H1 (cell line): ENCODE results near the gene HES4. TPM values are rescaled to one million over a fixed set of nuclear protein-coding genes. Genes with fewer than 3 reads are reported as not detected.
A peak's percentile ranks its signal among the peaks of the same experiment; 100 is the strongest.

Experiments used
- BCL11A ChIP-seq, 2 experiments: IDR thresholded peaks; one replicate each; pipeline ENCODE4 v1.6.1; 2011; ENCODE audit warnings: low read depth in 2 of 2, low read length in 2 of 2, mild to moderate bottlenecking in 2 of 2
- CBX5 ChIP-seq: fragments of 300-800, 300-1000 bp; sonication (generic); IDR thresholded peaks from 2 replicates; pipeline ENCODE4 v1.7.1; 2016; ENCODE audit warnings: antibody characterized with exemption, low read length, low read depth
- CHD7 ChIP-seq: fragments of 300-600 bp; sonication (generic); IDR thresholded peaks from 2 replicates; pipeline ENCODE4 v1.7.1; 2012; ENCODE audit warnings: low read length, moderate library complexity, mild to moderate bottlenecking, inconsistent platforms; ENCODE audit not compliant: insufficient replicate concordance
- CREB1 ChIP-seq: IDR thresholded peaks from 2 replicates; pipeline ENCODE4 v1.6.1; 2012; ENCODE audit warnings: inconsistent platforms
- GABPA ChIP-seq: IDR thresholded peaks from 2 replicates; pipeline ENCODE4 v1.6.1; 2011; ENCODE audit warnings: mild to moderate bottlenecking, low read length, moderate library complexity, borderline replicate concordance; ENCODE audit not compliant: insufficient read depth
- KDM4A ChIP-seq: IDR thresholded peaks from one replicate; pipeline ENCODE4 v1.7.1; 2012; ENCODE audit warnings: low read depth, mild to moderate bottlenecking, moderate library complexity, low read length, inconsistent platforms; ENCODE audit not compliant: severe bottlenecking
- RNF2 ChIP-seq: fragments of 200-900, 300-1000 bp; sonication (generic); IDR thresholded peaks from 2 replicates; pipeline ENCODE4 v1.7.1; 2016; ENCODE audit warnings: borderline replicate concordance, low read depth, mild to moderate bottlenecking, antibody characterized with exemption, low read length; ENCODE audit not compliant: poor library complexity, severe bottlenecking; ENCODE audit errors: missing control alignments
- SIX5 ChIP-seq: IDR thresholded peaks from 2 replicates; pipeline ENCODE4 v1.6.1; 2011; ENCODE audit warnings: mild to moderate bottlenecking, low read depth, low read length
- SUZ12 ChIP-seq: fragments of 200-600 bp; sonication (generic); IDR thresholded peaks from 2 replicates; pipeline ENCODE4 v1.6.1; 2012; ENCODE audit warnings: mild to moderate bottlenecking, inconsistent platforms, low read length, moderate library complexity, mixed read lengths
- TBP ChIP-seq: IDR thresholded peaks from 2 replicates; pipeline ENCODE4 v1.6.1; 2011; ENCODE audit warnings: low read depth, low read length, improper control_type of control experiment
- polyA plus RNA-seq, 7 experiments: library from polyadenylated mRNA; depleted of rRNA in 3 of 7; stranded (reverse) in 5 of 7; unstranded in 2 of 7; fragments of >200 nt in 5 of 7; fragments of 200-250 nt in 2 of 7; gene quantifications; 1 replicate in 5 of 7; 2 replicates in 1 of 7; 4 replicates in 1 of 7; pipeline versions ENCODE4 v1.2.1 to v1.2.3, GENCODE V29; 2011 to 2013; ENCODE audit warnings: missing spikeins in 2 of 7, mixed read lengths in 2 of 7
- total RNA-seq: library from RNA; stranded (reverse); fragmentation: NEBNext Ultra II Directional; extraction: Animal tissue kit (Norgen Biotek cat#: 25700); gene quantifications from 2 replicates; pipeline ENCODE4 v1.2.1, GENCODE V29; 2021

The HES4 gene
- total and polyA plus RNA-seq, 2 of the 8 experiments (the other 6 are each of a cell fraction or from before 2014, with no cell fraction given) = 2.8 to 3.5 TPM

DNA sequence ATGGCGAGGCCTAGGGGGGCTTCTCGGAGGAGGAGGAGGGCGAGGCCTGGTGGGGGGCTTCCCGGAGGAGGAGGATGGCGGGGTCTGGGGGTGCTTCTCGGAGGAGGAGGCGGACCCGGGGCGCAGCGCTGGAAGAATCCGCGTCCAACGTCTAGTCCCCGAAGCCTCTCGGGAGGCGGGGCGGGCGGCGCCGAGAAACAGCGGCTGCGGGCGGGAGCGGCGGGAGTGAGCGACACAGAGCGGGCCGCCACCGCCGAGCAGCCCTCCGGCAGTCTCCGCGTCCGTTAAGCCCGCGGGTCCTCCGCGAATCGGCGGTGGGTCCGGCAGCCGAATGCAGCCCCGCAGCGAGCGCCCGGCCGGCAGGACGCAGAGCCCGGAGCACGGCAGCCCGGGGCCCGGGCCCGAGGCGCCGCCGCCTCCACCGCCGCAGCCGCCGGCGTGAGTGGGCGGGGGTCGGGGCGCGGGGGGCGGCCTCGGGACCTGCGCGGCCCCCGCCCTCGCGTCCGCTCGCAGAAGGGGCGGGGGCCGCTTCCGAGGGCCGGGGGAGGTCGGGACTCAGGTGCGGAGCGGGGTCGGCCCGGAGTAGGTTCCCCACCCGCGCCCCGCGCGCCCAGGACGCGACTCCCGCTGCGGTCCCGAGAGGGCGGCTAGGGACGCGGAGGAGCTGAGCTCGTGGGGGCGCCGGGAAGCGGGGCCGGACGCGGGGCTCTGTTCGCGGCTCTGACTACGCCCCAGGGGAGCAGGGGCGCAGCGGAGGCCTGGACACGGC lies 39.4 kb downstream of the HES4 start, which contains the start of gene KLHL17 (continued):
- no peak for TF ChIP-seq CHD7
- TF ChIP-seq CBX5 = no peak
- TF ChIP-seq BCL11A (IDR thresholded peaks at IDR 0.05; ENCODE audit: low read depth in 2 of 2, low read length in 2 of 2) = no peak
- no peak for TF ChIP-seq SUZ12
- no peak for TF ChIP-seq RNF2
- TF ChIP-seq CREB1 = peak; percentile 56
- peak; percentile 27; the same call in 1 of the 2 replicates for TF ChIP-seq GABPA
- no peak for TF ChIP-seq TBP
- TF ChIP-seq KDM4A = peak; percentile 74
- no peak for TF ChIP-seq SIX5
